Stimulated activated CD4-positive, alpha-beta T cell treated with anti-CD3 and anti-CD28 coated beads, Interleukin-15, amount 100 ng/mL, for 1 hour (primary cell): ENCODE data around the gene ATXN1.
A peak's percentile ranks its signal among the peaks of the same experiment; 100 is the strongest.

Experiments used
- DNase-seq, 2 donors: peaks; one replicate each; pipeline ENCODE4 v3.0.0-alpha.2; 2020; ENCODE audit warnings: low read depth in 1 of 2, low spot score in 1 of 2

The ATXN1 gene

GRCh38 chr6:16683641-16684194 lies 77.5 kb downstream of the ATXN1 start:
- no peak for DNase-seq

DNA sequence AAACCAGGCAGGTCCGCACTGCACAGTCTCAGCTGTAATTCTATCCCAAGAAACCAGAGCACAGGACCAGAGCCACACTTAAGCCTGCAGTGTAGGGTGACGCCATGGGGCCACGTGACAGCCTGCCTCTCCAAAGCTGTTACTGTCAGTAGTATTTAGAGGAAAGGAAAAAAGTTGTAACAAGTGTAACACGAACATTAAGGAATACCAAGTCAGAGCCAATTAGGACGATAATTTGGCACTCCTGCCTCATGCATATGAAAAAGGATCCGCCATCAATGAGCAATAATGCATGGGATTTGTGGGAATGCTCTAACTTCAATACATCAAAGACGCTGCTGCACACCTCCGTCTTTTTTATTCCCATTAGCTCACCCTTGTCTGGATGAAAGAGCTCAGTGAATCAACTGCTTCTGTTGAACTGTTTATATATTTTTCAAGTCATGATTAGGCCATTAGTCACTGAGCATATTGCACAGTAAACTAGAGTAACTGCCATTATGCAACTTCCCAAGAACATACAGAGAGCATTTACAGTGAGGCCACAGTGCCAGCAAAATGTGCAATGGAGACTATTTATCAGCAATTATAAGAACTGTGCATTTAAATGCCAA lies 79.9 kb downstream of the ATXN1 start:
- no peak for DNase-seq

DNA sequence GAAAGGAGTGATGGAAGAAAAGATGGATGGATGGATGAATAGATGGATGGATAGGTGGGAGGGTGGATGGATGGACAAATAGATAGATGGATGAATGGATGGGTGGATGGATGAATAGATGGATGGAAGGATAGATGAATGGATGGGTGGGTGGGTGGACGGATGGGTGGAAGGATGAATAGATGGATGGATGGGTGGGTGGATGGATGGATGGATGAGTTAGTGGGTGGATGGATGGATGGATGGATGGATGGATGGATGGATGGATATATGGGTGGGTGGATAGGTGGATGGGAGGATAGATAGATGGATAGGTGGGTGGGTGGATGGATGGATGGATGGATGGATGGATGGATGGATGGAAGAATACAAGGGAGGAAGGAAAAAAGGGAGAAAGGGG lies 82.2 kb downstream of the ATXN1 start:
- DNase-seq = no peak

DNA sequence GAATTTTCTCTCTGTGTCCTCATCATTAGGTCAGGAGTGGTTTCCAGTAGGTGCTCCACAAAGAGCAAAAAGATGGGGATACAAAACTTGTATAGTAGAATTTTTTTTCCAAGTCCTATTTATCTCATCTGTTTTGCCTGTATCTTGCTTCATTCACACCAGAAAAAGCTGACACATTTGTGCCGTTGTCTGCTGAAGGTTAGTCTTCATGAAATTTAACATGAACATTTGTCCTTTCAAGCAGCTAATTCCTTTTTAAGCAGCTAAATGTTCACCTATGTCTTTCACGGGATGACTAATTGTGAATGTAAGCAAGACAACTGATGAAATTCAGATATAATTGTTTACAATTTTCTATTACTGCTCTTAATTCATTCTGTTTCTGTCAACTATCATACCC lies 83.8 kb downstream of the ATXN1 start:
- DNase-seq = no peak

- no peak for DNase-seq
Measured at GRCh38 chr6:16676978-16677377, 84.3 kb downstream of the ATXN1 start.

DNA sequence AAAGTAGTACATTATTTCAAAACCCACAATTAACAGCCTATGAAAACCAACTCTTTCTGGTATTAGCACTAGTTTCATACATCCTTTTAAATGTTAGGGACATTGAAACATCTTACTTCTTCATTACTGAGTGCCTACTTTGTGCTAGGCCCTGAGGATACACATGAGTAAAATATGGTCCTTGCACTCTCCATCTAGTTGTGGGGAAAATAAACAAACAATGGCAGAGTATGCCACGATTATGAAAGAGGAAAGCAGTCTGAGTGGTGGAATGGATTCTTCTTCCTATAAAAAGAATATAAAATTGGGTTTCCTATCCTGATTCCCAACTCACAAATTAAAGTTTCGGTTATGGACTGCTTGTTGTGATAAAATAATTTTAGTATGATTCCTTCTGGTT lies 84.9 kb downstream of the ATXN1 start:
- no peak for DNase-seq

GRCh38 chr6:16674801-16675392 lies 86.4 kb downstream of the ATXN1 start:
- no peak for DNase-seq

DNA sequence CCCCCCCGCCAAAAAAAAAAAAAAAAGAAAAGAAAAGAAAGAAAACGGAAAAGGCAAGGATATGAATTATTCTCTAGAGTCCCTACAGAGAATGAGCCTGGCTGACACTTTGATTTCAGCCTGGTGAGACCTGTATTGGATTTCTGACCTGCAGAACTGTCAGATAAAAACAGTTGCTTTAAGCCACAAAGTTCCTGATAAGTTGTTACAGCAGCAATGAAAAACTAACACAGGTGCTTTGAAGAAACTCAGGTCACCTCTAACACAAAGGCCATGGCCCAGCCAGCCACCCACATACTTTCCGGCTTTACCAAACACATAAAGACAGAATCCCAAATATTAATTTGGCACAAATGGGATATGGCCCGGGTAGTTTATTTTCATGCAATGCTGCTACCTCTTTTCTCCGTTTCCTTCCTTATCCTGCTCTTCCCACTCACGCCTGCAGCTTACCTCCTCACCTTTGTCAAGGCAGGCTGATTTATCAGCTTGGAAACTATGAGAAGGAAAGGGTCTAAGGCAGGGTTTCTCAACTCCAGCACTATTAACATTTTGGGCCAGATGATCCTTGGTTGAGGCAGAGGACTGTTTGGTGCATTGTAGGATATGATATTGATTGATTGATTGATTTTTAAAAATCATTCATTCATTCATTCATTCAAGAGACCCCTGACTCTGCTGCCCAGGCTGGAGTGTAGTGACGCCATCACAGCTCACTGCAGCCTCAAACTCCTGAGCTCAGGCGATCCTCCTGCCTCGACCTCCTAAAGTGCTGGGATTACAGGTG lies 88.1 kb downstream of the ATXN1 start:
- DNase-seq = no peak

DNA sequence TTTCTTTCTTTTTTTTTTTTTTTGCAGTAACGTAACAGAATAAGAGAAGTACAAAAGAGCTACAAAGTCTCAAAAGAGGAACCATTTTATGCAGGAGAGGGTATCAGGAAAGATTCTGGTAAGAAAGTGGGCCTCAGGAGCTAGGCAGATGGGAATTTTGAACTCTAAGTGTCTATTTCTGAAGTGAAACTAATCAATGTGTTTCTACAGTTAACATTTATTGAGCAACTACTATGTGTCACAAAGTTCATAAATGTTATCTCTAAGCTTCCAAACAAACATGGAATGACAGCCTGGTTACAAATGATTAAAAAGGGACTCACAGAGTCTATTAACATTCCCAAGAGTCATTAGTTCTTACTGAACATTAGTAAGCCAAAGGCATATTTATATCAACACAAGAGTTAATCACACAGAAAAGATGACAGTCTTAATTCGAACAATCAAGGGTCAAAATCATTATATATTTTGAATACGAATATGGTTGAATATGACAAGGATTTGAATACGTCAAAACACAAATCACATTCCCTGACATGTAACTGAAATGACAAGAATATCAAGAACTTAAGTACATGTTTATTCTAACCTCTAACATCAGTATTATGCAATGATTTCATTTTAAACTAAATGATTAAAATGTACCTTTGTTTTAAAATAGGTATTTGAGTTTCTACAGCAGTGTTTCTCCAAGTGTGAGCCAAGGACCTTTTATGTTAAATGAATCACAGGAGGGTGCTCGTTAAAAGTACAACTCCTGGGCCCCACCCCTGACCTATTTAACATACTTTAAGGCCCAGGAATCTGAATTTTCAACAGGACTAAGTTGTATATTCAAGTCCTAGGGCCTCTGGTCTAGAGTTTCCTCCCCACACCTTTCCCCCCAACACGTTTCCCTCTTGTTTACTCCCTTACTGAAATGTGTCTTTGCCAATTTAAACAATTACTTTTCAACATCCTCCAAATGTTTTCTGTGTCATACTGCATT lies 89.7 kb downstream of the ATXN1 start:
- no peak for DNase-seq

DNA sequence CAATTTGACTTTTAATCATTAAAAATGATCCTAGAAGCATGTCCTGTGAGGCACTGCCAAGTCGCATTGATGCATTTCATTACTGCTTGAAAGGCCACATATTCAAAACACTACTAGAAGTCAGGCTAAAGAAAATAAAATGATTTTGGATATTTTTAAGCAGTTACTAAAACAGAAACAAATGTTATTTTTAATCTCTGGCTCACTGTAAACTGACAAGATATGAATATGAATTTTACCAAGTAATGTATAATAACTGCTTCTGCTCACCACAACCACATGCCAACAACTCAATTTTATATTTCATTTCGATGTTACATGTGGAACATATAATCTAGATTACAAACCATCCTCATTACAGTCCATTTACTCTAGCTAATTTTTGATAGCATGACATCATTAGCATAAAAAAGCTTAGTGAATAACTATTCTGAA lies 90.6 kb downstream of the ATXN1 start:
- no peak for DNase-seq

DNA sequence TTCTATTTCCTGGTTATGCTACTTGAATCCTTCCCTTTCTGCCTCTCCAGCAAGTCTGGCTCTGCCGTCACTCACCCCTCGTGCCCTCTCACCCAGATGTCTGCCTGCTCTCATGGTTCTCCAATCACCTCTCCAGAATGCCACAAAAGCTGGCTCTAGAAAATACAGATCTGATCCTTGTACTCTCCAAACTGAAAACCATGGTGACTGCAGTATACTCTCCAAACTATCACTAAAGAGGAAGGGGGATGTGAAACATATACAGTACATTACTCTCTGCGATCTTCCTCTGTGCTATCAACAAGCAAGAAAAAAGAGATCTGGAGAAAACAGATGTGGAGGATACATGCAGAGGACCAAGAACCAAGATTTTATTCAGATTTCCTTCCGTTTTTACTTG lies 91.1 kb downstream of the ATXN1 start:
- DNase-seq = no peak

DNA sequence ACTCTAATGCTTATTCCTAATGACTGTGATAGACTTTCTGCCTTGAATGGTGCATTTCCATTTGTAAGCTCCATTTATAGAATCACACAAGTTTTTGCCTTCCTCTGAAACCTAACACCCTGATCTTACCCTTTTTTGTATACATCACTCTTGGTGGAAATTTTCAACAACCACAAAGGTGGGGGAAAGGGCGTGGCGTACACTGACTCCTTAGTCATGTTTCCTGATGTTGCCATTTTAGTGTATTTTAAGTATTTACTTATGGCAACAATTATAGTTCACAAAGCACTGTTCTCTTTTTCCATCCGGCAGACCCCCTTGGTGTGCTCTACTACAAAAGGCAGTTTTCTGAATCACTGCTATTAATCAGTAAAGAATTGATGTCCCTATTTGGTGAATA lies 92.0 kb downstream of the ATXN1 start:
- peak; percentile 36 to 39 for DNase-seq

DNA sequence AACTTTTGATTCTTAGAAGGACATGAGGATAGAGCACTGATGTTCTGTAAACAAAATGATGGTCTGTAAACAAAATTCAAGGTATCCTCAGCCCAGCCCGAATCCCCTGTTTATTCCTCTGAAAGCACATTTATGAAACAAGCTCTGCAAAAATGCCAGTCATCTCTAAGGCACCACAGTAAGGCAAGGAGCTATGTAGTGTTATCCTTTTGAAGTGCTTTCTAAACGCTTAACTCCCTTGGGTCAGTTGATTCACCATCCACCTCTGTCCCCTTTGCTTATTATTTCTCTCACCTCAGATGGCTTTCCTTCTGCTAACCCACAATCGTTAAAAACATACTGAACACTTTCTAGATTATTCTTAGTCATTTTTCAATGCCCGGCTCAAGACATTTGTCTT lies 93.8 kb downstream of the ATXN1 start:
- no peak for DNase-seq

- DNase-seq = no peak
Measured at GRCh38 chr6:16665992-16666391, 95.3 kb downstream of the ATXN1 start.

DNA sequence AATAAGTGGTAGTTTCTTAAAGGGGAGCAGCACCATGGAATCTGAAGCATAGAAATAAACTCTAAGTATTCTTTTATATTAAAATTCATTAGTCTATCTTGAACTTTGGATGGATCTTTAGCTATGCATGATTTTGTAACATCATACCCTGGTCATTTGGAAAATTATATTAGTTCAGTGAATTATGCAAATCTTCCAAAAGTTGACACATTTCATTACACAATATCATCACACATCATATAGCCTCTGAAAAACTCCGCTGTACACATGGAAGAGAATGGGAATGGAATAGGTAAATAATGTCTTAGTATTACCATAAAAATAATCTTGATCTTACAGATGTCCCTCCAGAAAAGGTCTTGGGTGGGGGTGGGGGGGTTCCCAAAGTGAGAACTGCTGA lies 96.1 kb downstream of the ATXN1 start:
- DNase-seq = no peak

DNA sequence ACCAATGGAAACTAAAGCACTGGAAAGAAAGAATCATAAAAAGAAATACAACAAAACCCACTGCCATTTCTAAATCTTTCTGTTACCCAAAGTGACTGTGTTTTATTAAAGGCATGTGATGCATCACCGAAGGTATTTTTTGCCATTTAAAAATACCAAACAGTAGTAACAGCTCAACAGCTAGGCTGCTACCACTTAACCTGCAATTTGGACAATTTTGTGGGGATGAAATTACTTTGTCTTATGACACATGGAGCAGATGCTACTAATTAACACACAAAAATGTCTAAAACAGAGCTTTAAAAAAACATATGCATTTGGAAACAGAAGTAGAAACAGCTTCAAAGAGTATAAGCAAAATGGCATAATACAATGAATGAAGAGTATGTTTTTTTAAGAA lies 97.4 kb downstream of the ATXN1 start:
- no peak for DNase-seq

DNA sequence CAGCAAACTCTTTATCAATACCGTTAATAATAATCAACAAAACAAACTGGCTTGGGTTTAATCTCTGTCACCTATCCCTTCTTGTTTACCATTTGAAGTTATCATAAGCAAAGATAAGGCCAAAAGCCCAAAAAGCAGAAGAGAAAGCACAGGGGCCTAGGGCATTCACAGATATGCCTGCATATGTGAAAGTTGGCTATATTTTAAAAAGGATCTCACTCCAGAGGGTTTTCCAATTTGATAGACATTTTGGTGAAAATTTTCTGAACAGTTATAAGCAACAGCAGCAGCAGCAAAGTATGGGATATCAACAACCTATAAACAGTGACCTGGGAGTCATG lies 101.1 kb downstream of the ATXN1 start:
- no peak for DNase-seq

- DNase-seq = no peak
Measured at GRCh38 chr6:16659466-16660156, 101.6 kb downstream of the ATXN1 start.

GRCh38 chr6:16658348-16659034 lies 102.8 kb downstream of the ATXN1 start:
- DNase-seq = no peak

DNA sequence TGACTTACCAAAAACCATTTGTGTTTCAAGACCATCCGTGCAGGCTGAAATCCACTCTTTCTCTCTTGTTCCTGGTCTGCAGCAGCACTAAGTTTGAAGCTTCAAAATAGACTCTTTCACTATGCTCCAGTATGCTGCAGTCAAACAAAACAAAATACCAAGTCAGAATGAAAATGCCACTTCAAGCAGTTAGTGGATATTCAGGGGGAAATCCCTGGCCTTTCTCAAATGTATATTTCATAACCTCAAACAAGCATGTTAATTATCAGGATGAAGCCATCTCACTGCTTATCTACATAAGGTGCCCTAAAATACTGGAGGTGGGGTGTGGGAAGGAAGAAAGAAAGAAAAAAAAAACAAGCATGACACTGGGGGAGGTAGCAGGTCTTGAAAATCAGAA lies 103.5 kb downstream of the ATXN1 start:
- no peak for DNase-seq
